ENCODE data around the gene MAPK1. TPM values are rescaled to one million over a fixed set of nuclear protein-coding genes. Genes with fewer than 3 reads are reported as not detected.
"Not testable (repeated sequence)": the region's sequence is repeated elsewhere in the genome, so short reads cannot be mapped to it uniquely, and the experiment has no call there.

Gene MAPK1
- total RNA-seq, 2 donors from 2014 or later: 107 to 154 TPM

DNA sequence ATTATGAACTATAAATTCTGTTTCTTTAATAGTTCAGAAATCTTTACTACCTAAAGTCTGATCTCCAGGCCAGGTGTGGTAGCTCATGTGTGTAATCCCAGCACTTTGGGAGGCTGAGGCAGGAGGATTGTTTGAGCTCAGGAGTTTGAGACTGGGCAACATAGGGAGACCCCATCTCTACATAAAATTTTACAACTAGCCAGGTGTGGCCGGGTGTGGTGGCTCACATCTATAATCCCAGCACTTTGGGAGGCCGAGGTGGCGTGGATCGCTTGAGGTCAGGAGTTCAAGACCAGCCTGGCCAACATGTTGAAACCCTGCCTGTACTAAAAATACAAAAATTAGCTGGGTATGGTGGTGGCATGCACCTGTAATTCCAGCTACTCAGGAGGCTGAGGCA, 5.3 kb upstream of the MAPK1 start:
- not testable (repeated sequence) for ATAC-seq (replicated peaks in 1 of 2); H3K27ac Mint-ChIP-seq; H3K36me3 Mint-ChIP-seq (ENCODE audit: insufficient read depth in 2 of 2); H3K9me3 Mint-ChIP-seq; H3K27me3 Mint-ChIP-seq (ENCODE audit: low read depth); DNase-seq; H3K4me3 Mint-ChIP-seq
- peaks cover 52% of the 10 kb centered on the region for H3K4me1 Mint-ChIP-seq (ENCODE audit: low read depth)

GRCh38 chr22:21868651-21869050, 1.2 kb upstream of the MAPK1 start:
- DNase-seq (no peak), ATAC-seq (replicated peaks in 1 of 2) (no peak)
- Mint-ChIP-seq H3K4me1 (ENCODE audit: low read depth) (peaks cover 46% of the 10 kb centered on the region), H3K27ac (peak overlapping the region; percentile 89), H3K36me3 (ENCODE audit: insufficient read depth in 2 of 2) (peaks cover 4 to 13% of the 10 kb centered on the region in 2 donors), H3K27me3 (ENCODE audit: low read depth) (no peaks in the 10 kb centered on the region), H3K9me3 (peaks cover 0 to 2% of the 10 kb centered on the region in 2 donors), H3K4me3 (peak overlapping the region; percentile 67 to 78)

- peaks cover 56% of the 10 kb centered on the region for H3K4me1 Mint-ChIP-seq (ENCODE audit: low read depth)
- H3K4me3 Mint-ChIP-seq: peak overlapping the region; percentile 92 to 98
- peak; percentile 10 to 14 for ATAC-seq (replicated peaks in 1 of 2)
Observed at GRCh38 chr22:21866833-21867527, 465 bp downstream of the MAPK1 start.

GRCh38 chr22:21865041-21865440, 2.4 kb downstream of the MAPK1 start:
- Mint-ChIP-seq H3K27me3 (ENCODE audit: low read depth) (no peaks in the 10 kb centered on the region), H3K27ac (peak overlapping the region; percentile 70), H3K4me3 (peak overlapping the region; percentile 83 to 92), H3K4me1 (ENCODE audit: low read depth) (peaks cover 74% of the 10 kb centered on the region), H3K36me3 (ENCODE audit: insufficient read depth in 2 of 2) (peaks cover 4 to 20% of the 10 kb centered on the region in 2 donors), H3K9me3 (peaks cover 2% of the 10 kb centered on the region in 2 donors)
- no peak for ATAC-seq (replicated peaks in 1 of 2)
- peak; percentile 55 to 58 for DNase-seq

More at GRCh38 chr22:21866833-21867527, 465 bp downstream of the MAPK1 start:
- Mint-ChIP-seq H3K9me3 (peaks cover 2% of the 10 kb centered on the region in 2 donors), H3K36me3 (ENCODE audit: insufficient read depth in 2 of 2) (peaks cover 4 to 20% of the 10 kb centered on the region in 2 donors), H3K27ac (peak overlapping the region; percentile 98), H3K27me3 (ENCODE audit: low read depth) (no peaks in the 10 kb centered on the region)
- DNase-seq: peak; percentile 30 to 41

DNA sequence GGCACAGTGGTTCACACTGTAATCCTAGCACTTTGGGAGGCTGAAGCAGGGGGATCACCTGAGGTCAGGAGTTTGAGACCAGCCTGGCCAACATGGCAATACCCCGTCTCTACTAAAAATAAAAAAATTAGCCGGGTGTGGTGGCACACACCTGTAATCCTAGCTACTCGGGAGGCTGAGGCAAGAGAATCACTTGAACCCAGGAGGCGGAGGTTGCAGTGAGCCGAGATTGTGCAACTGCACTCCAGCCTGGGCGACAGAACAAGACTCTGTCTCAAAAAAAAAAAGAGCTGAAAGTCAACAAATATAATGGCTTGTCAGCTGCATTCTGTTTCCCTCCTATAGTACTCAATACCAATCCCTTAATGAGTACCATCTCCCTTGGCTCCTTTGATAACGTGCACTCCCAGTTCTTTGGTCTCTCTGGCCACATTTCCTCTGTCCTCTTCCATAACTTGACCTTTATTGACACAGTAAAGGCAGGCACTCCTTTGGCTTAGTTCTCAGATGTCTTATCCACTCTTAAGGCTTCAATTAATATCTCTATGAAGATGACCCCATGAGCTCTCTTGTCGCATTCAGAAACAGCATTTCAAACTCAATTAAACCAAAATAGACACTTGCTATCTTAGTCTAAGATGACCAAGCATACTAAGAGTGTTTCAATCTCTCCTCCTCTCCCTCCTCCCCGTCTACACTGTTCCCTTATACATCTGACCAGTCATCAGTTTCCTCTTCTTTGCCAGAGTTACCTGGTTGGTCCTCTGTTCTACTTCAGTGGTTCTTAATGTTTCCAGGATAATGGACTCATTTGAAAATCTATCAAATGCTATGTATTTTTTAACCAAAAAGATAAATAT, 4.8 kb downstream of the MAPK1 start:
- peaks cover 2 to 23% of the 10 kb centered on the region in 2 donors for H3K36me3 Mint-ChIP-seq (ENCODE audit: insufficient read depth in 2 of 2)
- no peaks in the 10 kb centered on the region for H3K27me3 Mint-ChIP-seq (ENCODE audit: low read depth)
- no peak overlapping the region for H3K27ac Mint-ChIP-seq
- peaks cover 85% of the 10 kb centered on the region for H3K4me1 Mint-ChIP-seq (ENCODE audit: low read depth)
- H3K9me3 Mint-ChIP-seq: peaks cover 0 to 2% of the 10 kb centered on the region in 2 donors
- H3K4me3 Mint-ChIP-seq: peak overlapping the region; percentile 56 to 57
- ATAC-seq (replicated peaks in 1 of 2) (no peak), DNase-seq (no peak)

DNA sequence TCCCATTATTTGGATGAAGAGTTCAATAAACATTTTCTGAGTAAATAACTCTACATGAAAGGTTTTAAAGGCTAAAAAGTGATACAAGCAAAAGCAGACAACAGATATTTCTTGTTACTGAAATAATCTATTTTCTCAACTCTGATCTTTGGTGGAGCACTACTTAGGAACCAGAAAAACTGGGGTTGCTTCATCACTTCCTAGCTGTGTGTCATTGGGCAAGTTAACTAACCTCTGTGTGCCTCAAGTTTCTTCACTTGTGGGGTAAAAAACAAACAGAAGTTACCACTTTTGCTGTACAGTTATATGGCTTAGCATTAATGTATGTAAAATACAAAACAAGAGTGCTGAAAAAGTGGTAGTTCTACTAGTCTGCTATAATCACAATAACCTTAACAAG, 5.6 kb downstream of the MAPK1 start:
- Mint-ChIP-seq H3K27me3 (ENCODE audit: low read depth) (no peaks in the 10 kb centered on the region), H3K9me3 (peaks cover 0 to 2% of the 10 kb centered on the region in 2 donors), H3K27ac (peak overlapping the region; percentile 7), H3K4me1 (ENCODE audit: low read depth) (peaks cover 93% of the 10 kb centered on the region), H3K36me3 (ENCODE audit: insufficient read depth in 2 of 2) (peaks cover 2 to 23% of the 10 kb centered on the region in 2 donors), H3K4me3 (peak overlapping the region in 1 of 2 donors; percentile 40)
- ATAC-seq (replicated peaks in 1 of 2): peak in 1 of 2 donors; percentile 31
- DNase-seq: no peak

DNA sequence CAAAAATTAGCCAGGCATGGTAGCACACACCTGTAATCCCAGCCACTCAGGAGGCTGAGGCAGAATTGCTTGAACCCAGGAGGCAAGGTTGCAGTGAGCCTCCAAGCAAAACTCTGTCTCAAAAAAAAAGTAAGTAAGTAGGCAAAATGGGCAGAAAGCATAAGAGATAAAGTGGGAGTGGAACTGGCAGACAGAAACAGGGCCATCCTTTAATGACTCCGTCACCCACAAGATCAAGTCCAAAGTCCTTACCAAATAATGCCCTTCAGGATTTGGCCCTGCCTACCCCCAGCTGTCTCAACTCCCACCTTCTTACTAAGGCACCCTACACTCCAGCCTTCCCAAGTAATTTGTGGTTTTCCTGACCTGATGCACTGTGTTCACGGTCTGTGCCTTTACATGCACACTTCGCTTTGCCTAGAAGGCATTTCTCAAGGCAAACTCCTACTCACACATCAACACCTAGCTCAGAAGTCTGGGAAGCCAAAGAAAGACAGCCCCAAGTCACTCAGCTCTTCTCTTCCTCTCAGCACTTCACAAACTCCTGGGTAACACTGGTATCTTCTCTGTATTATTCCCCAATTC, 6.1 kb downstream of the MAPK1 start:
- Mint-ChIP-seq H3K9me3 (peaks cover 0 to 2% of the 10 kb centered on the region in 2 donors), H3K36me3 (ENCODE audit: insufficient read depth in 2 of 2) (peaks cover 0 to 22% of the 10 kb centered on the region in 2 donors), H3K27ac (peak overlapping the region; percentile 7), H3K27me3 (ENCODE audit: low read depth) (no peaks in the 10 kb centered on the region), H3K4me3 (peak overlapping the region in 1 of 2 donors; percentile 40), H3K4me1 (ENCODE audit: low read depth) (peaks cover 98% of the 10 kb centered on the region)
- ATAC-seq (replicated peaks in 1 of 2) (no peak), DNase-seq (no peak)

DNA sequence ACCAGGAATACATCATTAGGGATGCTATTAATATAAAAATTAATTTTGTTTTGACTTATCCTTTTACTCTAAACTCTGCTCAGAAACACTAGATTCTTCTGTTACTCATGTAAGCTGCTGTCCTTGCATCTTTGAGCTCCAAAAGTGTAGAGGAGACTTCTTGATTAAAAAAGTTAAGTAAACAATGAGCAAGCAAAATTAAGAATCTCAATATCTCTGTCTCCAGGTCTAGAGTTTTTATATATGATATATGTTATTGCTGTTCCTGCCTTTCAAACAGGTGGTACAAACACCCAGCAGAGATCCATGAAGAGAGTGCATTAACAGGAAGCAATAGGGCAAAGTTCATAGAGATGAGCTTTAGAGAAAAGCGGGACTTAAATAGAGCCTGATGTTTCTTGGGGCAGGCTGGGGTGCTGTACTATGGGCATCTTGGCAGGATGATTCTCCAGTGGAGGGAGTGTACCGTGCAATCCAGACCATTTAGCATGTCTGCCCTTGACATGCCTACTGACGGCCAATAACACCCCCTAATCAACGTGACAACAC, 6.9 kb downstream of the MAPK1 start:
- no peak for ATAC-seq (replicated peaks in 1 of 2)

GRCh38 chr22:21858025-21858764, 9.2 kb downstream of the MAPK1 start:
- ATAC-seq (replicated peaks in 1 of 2) (peak; percentile 18 to 29), DNase-seq (no peak)
- peak overlapping the region; percentile 16 to 47 for H3K4me3 Mint-ChIP-seq
- peaks cover 0 to 12% of the 10 kb centered on the region in 2 donors for H3K36me3 Mint-ChIP-seq (ENCODE audit: insufficient read depth in 2 of 2)
- H3K27ac Mint-ChIP-seq: no peak overlapping the region
- no peaks in the 10 kb centered on the region for H3K27me3 Mint-ChIP-seq (ENCODE audit: low read depth)
- H3K4me1 Mint-ChIP-seq (ENCODE audit: low read depth): peaks cover 96% of the 10 kb centered on the region
- H3K9me3 Mint-ChIP-seq: peaks cover 0 to 2% of the 10 kb centered on the region in 2 donors

More for the DNA sequence above, 6.9 kb downstream of the MAPK1 start:
- Mint-ChIP-seq H3K9me3 (peaks cover 0 to 2% of the 10 kb centered on the region in 2 donors), H3K36me3 (ENCODE audit: insufficient read depth in 2 of 2) (peaks cover 0 to 14% of the 10 kb centered on the region in 2 donors), H3K4me3 (no peak overlapping the region), H3K27me3 (ENCODE audit: low read depth) (no peaks in the 10 kb centered on the region), H3K27ac (peak overlapping the region; percentile 39), H3K4me1 (ENCODE audit: low read depth) (peaks cover 100% of the 10 kb centered on the region)
- DNase-seq: no peak

GRCh38 chr22:21857481-21857914, 9.9 kb downstream of the MAPK1 start:
- DNase-seq (no peak), ATAC-seq (replicated peaks in 1 of 2) (peak; percentile 71 to 85)
- peaks cover 91% of the 10 kb centered on the region for H3K4me1 Mint-ChIP-seq (ENCODE audit: low read depth)
- peak overlapping the region; percentile 16 to 47 for H3K4me3 Mint-ChIP-seq
- H3K27me3 Mint-ChIP-seq (ENCODE audit: low read depth): no peaks in the 10 kb centered on the region
- peaks cover 0 to 10% of the 10 kb centered on the region in 2 donors for H3K36me3 Mint-ChIP-seq (ENCODE audit: insufficient read depth in 2 of 2)
- H3K9me3 Mint-ChIP-seq: no peaks in the 10 kb centered on the region
- no peak overlapping the region for H3K27ac Mint-ChIP-seq

GRCh38 chr22:21856868-21857267, 10.6 kb downstream of the MAPK1 start:
- no peak for DNase-seq
- no peak overlapping the region for H3K27ac Mint-ChIP-seq
- H3K27me3 Mint-ChIP-seq (ENCODE audit: low read depth): no peaks in the 10 kb centered on the region
- no peaks in the 10 kb centered on the region for H3K9me3 Mint-ChIP-seq
- peaks cover 85% of the 10 kb centered on the region for H3K4me1 Mint-ChIP-seq (ENCODE audit: low read depth)
- H3K4me3 Mint-ChIP-seq: peak overlapping the region in 1 of 2 donors; percentile 16
- H3K36me3 Mint-ChIP-seq (ENCODE audit: insufficient read depth in 2 of 2): peaks cover 0 to 16% of the 10 kb centered on the region in 2 donors
- no peak for ATAC-seq (replicated peaks in 1 of 2)

- ATAC-seq (replicated peaks in 1 of 2): no peak
- Mint-ChIP-seq H3K4me1 (ENCODE audit: low read depth) (peaks cover 83% of the 10 kb centered on the region), H3K36me3 (ENCODE audit: insufficient read depth in 2 of 2) (peaks cover 0 to 17% of the 10 kb centered on the region in 2 donors), H3K27ac (no peak overlapping the region), H3K4me3 (no peak overlapping the region), H3K9me3 (no peaks in the 10 kb centered on the region), H3K27me3 (ENCODE audit: low read depth) (no peaks in the 10 kb centered on the region)
- no peak for DNase-seq
Observed at GRCh38 chr22:21856197-21856596, 11.2 kb downstream of the MAPK1 start.
